Heart left ventricle (tissue), 16 donors: ENCODE data around the gene TIGD7. TPM values are rescaled to one million over a fixed set of nuclear protein-coding genes. Genes with fewer than 3 reads are reported as not detected.

ENCODE experiments used
- ATAC-seq, 4 donors: fragments of 200-7000 bp; cut with Tn5 transposase; one replicate each; pipeline ENCODE4 v1.9.1; 2020 to 2022; ENCODE audit warnings: moderate library complexity in 4 of 4, mild to moderate bottlenecking in 3 of 4, moderate number of reproducible peaks in 1 of 4
- DNase-seq, 5 donors: peaks; one replicate each; pipeline ENCODE4 v3.0.0-alpha.2; 2020
- H3K27ac ChIP-seq, 12 donors: fragments of 200-600 bp; sonication (generic) in 4 of 12; one replicate each; pipeline versions ENCODE4 v1.5.0 to v1.8.0; 2016 to 2022; ENCODE audit warnings: mild to moderate bottlenecking in 2 of 12
- H3K27me3 ChIP-seq, 9 donors: fragments of 200-600 bp; sonication (generic) in 2 of 9; one replicate each; pipeline versions ENCODE4 v1.5.1 to v1.8.0; 2016 to 2022; ENCODE audit warnings: mild to moderate bottlenecking in 3 of 9
- H3K36me3 ChIP-seq, 9 donors: fragments of 200-600 bp; sonication (generic) in 2 of 9; one replicate each; pipeline versions ENCODE4 v1.5.0 to v1.8.0; 2018 to 2022; ENCODE audit warnings: mild to moderate bottlenecking in 2 of 9
- H3K4me1 ChIP-seq, 12 donors: fragments of 200-600 bp; sonication (generic) in 4 of 12; one replicate each; pipeline versions ENCODE4 v1.5.0 to v1.8.0; 2016 to 2022; ENCODE audit warnings: mild to moderate bottlenecking in 3 of 12
- H3K4me3 ChIP-seq, 12 donors: fragments of 200-600 bp; sonication (generic) in 4 of 12; one replicate each; pipeline versions ENCODE4 v1.5.0 to v1.8.0; 2017 to 2022; ENCODE audit warnings: mild to moderate bottlenecking in 9 of 12, moderate library complexity in 4 of 12
- H3K9me3 ChIP-seq, 12 donors: fragments of 200-600 bp; sonication (generic) in 4 of 12; one replicate each; pipeline versions ENCODE4 v1.5.0 to v1.8.0; 2016 to 2022; ENCODE audit warnings: mild to moderate bottlenecking in 1 of 12
- POLR2A ChIP-seq, 2 donors: fragments of 450-650 bp; IDR thresholded peaks; one replicate each; pipeline ENCODE4 v1.6.1; 2017; ENCODE audit warnings: antibody characterized with exemption in 2 of 2, mild to moderate bottlenecking in 2 of 2, moderate library complexity in 2 of 2
- WGBS, 4 donors: extraction: QIAGEN DNeasy Blood & Tissue Kit in 2 of 4; methylation state at CpG; one replicate each; pipeline versions ENCODE4 v1.1.5 to v1.1.7; 2013 to 2018; 5-methylcytosine and 5-hydroxymethylcytosine counted together
- intact Hi-C, 10 donors: fragments of 100-400 bp; cut with DNase I; formaldehyde crosslinking; loops; one replicate each; pipeline versions ENCODE4 v1.11.1 to v1.14.2; 2022
- polyA plus RNA-seq, 2 donors: library from polyadenylated mRNA; stranded (reverse); fragments of 200-250 nt; gene quantifications; one replicate each; pipeline ENCODE4 v1.2.3, GENCODE V29; 2013
- total RNA-seq, 9 donors: library from RNA; depleted of rRNA in 2 of 9; stranded (reverse); fragments of >200 nt in 2 of 9; fragmentation: NEBNext Ultra II Directional in 3 of 9; extraction: Animal tissue kit (Norgen Biotek cat#: 25700) in 3 of 9; gene quantifications; one replicate each; pipeline versions ENCODE4 v1.1.0 to v1.2.4, GENCODE V29; 2016 to 2023
- TF ChIP-seq, protein P1 (sequence below), 12 donors: fragments of 200-600 bp; sonication (generic) in 4 of 12; IDR thresholded peaks; one replicate each; pipeline versions ENCODE4 v1.5.0 to v1.8.0; 2018 to 2022; ENCODE audit warnings: antibody characterized with exemption in 12 of 12, mild to moderate bottlenecking in 5 of 12
- donor health status: ischemic (EF 13 %, LVEDD 7.1; RV severe dilation, severe dysfunction).
- donor health status: healthy with polysubstance abuse.
- donor health status: DM: no; HTN: yes; CAD: no.
- donor health status: DM: no; HTN: no; CAD: no.
- donor health status: ischemic (EF 25% LVEDD 6.9; RV normal size, moderate dysfunction).
- donor health status: ischemic (EF 25% LVEDD 5.7; RV mildly dilated, moderate dysfunction).
- donor health status: healthy.
- donor health status: DM: yes; HTN: yes; CAD: no.
- donor health status: ischemic (EF 35%, LVEDD 5.7; RV mildly dilated, moderate dysfunction).
- donor health status: nonischemic (EF 11% LVEDD 7.7; RV severe dilation, severe dysfunction).
- donor health status: DM: yes; HTN: yes; CAD: no.
- donor health status: PGD.
- donor health status: ischemic (EF 29% LVEDD 5.4; RV normal size, mild dysfunction).
- donor health status: nonischemic (EF 23%, LVEDD 6.1; RV moderate dilation, normal function).

The TIGD7 gene
- total and polyA plus RNA-seq, 11 donors = 2.9 to 10.4 (median 7.4) TPM

DNA sequence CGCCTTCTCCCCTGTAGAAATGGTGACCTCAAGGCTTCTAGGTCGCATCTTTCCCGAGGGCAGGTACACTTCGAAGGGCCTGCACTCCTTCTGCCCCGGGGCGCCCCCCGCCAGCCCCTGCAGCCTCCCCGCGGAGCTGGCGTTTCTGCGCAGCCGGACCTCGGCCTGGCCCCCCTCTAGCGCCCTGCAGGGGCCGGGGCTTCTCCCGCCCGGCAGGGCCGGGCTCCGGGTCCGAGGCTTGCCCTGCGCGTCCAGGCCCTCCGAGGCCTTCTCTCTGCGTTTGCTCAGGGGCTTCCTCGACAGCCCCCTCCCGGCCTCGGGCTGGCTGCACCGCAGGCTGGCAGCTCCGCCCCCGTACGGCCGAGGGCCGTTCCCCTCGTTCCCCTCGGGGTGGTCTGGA lies 50.9 kb downstream of the TIGD7 start:
- intact Hi-C loops = no loop called here
- ATAC-seq (no peak), DNase-seq (no peak)
- TF ChIP-seq POLR2A (IDR thresholded peaks at IDR 0.05) = no peak
- TF ChIP-seq, protein P1, sequence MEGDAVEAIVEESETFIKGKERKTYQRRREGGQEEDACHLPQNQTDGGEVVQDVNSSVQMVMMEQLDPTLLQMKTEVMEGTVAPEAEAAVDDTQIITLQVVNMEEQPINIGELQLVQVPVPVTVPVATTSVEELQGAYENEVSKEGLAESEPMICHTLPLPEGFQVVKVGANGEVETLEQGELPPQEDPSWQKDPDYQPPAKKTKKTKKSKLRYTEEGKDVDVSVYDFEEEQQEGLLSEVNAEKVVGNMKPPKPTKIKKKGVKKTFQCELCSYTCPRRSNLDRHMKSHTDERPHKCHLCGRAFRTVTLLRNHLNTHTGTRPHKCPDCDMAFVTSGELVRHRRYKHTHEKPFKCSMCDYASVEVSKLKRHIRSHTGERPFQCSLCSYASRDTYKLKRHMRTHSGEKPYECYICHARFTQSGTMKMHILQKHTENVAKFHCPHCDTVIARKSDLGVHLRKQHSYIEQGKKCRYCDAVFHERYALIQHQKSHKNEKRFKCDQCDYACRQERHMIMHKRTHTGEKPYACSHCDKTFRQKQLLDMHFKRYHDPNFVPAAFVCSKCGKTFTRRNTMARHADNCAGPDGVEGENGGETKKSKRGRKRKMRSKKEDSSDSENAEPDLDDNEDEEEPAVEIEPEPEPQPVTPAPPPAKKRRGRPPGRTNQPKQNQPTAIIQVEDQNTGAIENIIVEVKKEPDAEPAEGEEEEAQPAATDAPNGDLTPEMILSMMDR (IDR thresholded peaks at IDR 0.05) = no peak
- Histone ChIP-seq H3K9me3 (no peaks in the 10 kb centered on the region), H3K27ac (no peak overlapping the region), H3K4me1 (peaks cover 0 to 23% (median 0%) of the 10 kb centered on the region in 12 donors), H3K36me3 (no peaks in the 10 kb centered on the region), H3K27me3 (peaks cover 0 to 20% (median 0%) of the 10 kb centered on the region in 9 donors), H3K4me3 (peak overlapping the region in 1 of 12 donors; percentile 5)
- 35 to 58% (median 41%) methylated on average over 28 to 35 of the region's 35 CpGs for WGBS, 4 donors

DNA sequence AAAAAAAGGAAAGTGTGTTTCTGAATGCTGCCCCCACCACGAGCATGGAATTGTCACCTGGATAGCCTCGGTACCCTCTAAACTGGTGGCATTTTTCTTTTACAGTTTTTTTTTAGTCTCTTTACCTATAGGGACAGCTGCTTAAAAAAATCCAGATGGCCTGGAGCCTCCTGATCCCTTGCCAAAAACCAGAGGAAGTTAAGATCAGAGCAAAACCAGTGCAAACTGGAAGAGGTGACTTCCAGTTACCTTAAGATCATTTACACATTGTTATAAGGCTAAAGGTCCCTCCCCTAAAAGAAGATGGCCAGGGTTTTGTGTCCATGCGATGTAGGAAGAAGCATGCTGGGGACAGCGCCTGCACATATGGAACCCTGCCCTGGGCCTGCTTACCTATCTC lies 52.3 kb downstream of the TIGD7 start:
- intact Hi-C loops = no loop called here
- Histone ChIP-seq H3K4me1 (peaks cover 0 to 14% (median 0%) of the 10 kb centered on the region in 12 donors), H3K36me3 (no peaks in the 10 kb centered on the region), H3K27me3 (peaks cover 0 to 20% (median 0%) of the 10 kb centered on the region in 9 donors), H3K9me3 (no peaks in the 10 kb centered on the region), H3K27ac (no peak overlapping the region), H3K4me3 (no peak overlapping the region)
- no peak for ATAC-seq
- DNase-seq = no peak
- 70 to 78% (median 77%) methylated on average over 4 of the region's 4 CpGs for WGBS, 4 donors
- TF ChIP-seq, protein P1 (IDR thresholded peaks at IDR 0.05) = no peak
- TF ChIP-seq POLR2A (IDR thresholded peaks at IDR 0.05) = no peak

DNA sequence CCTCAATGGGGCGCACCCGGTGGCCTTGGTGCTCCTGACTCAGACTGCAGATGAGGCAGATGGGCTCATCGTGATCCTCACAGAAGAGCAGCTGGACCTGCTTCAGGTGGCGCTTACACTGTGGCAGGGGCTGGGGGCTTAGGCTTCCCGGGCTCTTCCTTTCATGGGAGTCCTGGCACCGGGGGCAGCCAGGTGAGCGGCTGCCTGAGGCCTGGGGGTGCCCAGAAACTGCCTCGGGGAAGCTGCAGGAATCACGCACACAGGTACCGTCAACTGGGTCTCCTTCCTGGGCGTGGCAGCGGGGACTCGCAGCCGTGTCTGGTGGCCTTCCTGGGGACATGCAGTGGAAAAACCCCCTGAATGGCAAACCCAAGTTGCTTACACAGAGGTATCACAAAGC lies 55.8 kb downstream of the TIGD7 start:
- DNase-seq = no peak
- Histone ChIP-seq H3K4me3 (no peak overlapping the region), H3K9me3 (no peaks in the 10 kb centered on the region), H3K4me1 (no peaks in the 10 kb centered on the region), H3K27ac (no peak overlapping the region), H3K27me3 (peaks cover 0 to 4% (median 1%) of the 10 kb centered on the region in 9 donors), H3K36me3 (no peaks in the 10 kb centered on the region)
- intact Hi-C loops = no loop called here
- WGBS, 4 donors = 70 to 85% (median 81%) methylated on average over 2 to 14 of the region's 14 CpGs
- TF ChIP-seq POLR2A (IDR thresholded peaks at IDR 0.05) = no peak
- TF ChIP-seq, protein P1 (IDR thresholded peaks at IDR 0.05) = no peak
- no peak for ATAC-seq

DNA sequence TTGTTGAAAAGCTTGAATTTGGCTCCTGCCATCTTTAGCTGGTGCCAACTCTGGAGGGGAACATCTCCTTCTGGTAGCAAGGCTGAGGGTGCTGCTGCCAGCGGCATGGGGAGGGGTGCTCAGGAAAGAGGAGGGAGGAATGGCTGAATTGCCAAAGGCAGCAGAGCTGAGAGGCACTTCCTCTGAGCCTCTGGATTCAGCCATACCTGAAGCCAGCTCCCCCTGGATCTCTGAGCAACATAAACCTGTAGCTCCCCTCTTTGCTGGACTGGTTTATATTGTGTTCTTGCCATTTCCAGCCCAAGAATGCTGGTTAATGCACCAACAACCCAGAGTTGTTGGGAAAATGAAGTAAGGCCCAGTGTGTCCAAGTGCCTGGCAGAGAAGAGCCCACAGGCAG lies 56.2 kb downstream of the TIGD7 start:
- no peak for TF ChIP-seq POLR2A (IDR thresholded peaks at IDR 0.05)
- TF ChIP-seq, protein P1 (IDR thresholded peaks at IDR 0.05) = no peak
- ATAC-seq (no peak), DNase-seq (no peak)
- WGBS, 4 donors = 45 to 80% (median 68%) methylated on average over 1 of the region's 1 CpG
- H3K4me3 ChIP-seq = no peak overlapping the region
- H3K27me3 ChIP-seq = peaks cover 0 to 4% (median 0%) of the 10 kb centered on the region in 9 donors
- H3K9me3 ChIP-seq = no peaks in the 10 kb centered on the region
- no peak overlapping the region for H3K27ac ChIP-seq
- H3K36me3 ChIP-seq = no peaks in the 10 kb centered on the region
- no peaks in the 10 kb centered on the region for H3K4me1 ChIP-seq
- intact Hi-C loops = no loop called here

Other genes starting within 250 kb of the TIGD7 start
- 100 to 1,000 TPM in 1 of 9 donors, 10 to 100 TPM in 8; 20.6 to 241 (median 48.9) TPM for gene IL32, start 239.8 kb downstream of the TIGD7 start, total RNA-seq
- 10 to 100 TPM; 60.2 to 63.4 TPM for gene IL32, start 239.8 kb downstream of the TIGD7 start, polyA plus RNA-seq
- gene ZSCAN10, start 206.1 kb downstream of the TIGD7 start, total RNA-seq = not detected
- not detected for gene ZSCAN10, start 206.1 kb downstream of the TIGD7 start, polyA plus RNA-seq
- 10 to 100 TPM in 2 of 9 donors, 1 to 10 TPM in 7; 7.4 to 19.8 (median 8.1) TPM for gene ZNF205, start 192.8 kb downstream of the TIGD7 start, total RNA-seq
- gene ZNF205, start 192.8 kb downstream of the TIGD7 start, polyA plus RNA-seq = 10 to 100 TPM; 13.9 to 17.0 TPM
- 10 to 100 TPM in 2 of 9 donors, 1 to 10 TPM in 7; 6.7 to 14.3 (median 8.2) TPM for gene ZNF213, start 170.4 kb downstream of the TIGD7 start, total RNA-seq
- 10 to 100 TPM in 1 of 2 donors, 1 to 10 TPM in 1; 8.7 to 14.2 TPM for gene ZNF213, start 170.4 kb downstream of the TIGD7 start, polyA plus RNA-seq
- not detected for gene OR1F1, start 117.2 kb downstream of the TIGD7 start, total RNA-seq
- not detected for gene OR1F1, start 117.2 kb downstream of the TIGD7 start, polyA plus RNA-seq
- gene ZNF200, start 70.3 kb downstream of the TIGD7 start, total RNA-seq = 1 to 10 TPM; 4.8 to 8.7 (median 6.5) TPM
- 1 to 10 TPM; 2.7 to 4.7 TPM for gene ZNF200, start 70.3 kb downstream of the TIGD7 start, polyA plus RNA-seq
- 1 to 10 TPM in 4 of 9 donors, under 1 TPM in 5; 0.39 to 4.3 (median 0.91) TPM for gene MEFV, start 48.8 kb downstream of the TIGD7 start, total RNA-seq
- under 1 TPM; 0.23 to 0.33 TPM for gene MEFV, start 48.8 kb downstream of the TIGD7 start, polyA plus RNA-seq
- 10 to 100 TPM in 4 of 9 donors, 1 to 10 TPM in 5; 6.4 to 18.7 (median 9.6) TPM for gene ZNF263, start 21.9 kb downstream of the TIGD7 start, total RNA-seq
- gene ZNF263, start 21.9 kb downstream of the TIGD7 start, polyA plus RNA-seq = 10 to 100 TPM in 1 of 2 donors, 1 to 10 TPM in 1; 5.3 to 16.6 TPM
- gene ZNF75A, start 67 bp upstream of the TIGD7 start, total RNA-seq = 10 to 100 TPM; 13.3 to 27.3 (median 18.1) TPM
- gene ZNF75A, start 67 bp upstream of the TIGD7 start, polyA plus RNA-seq = 10 to 100 TPM; 12.3 to 22.0 TPM
- gene OR2C1, start 50.5 kb upstream of the TIGD7 start, total RNA-seq = under 1 TPM in 1 of 9 donors, not detected in 8; 0.36 TPM
- gene OR2C1, start 50.5 kb upstream of the TIGD7 start, polyA plus RNA-seq = not detected
- gene ZSCAN32, start 95.6 kb upstream of the TIGD7 start, total RNA-seq = 1 to 10 TPM; 5.4 to 9.5 (median 7.5) TPM
- 1 to 10 TPM; 5.3 to 9.1 TPM for gene ZSCAN32, start 95.6 kb upstream of the TIGD7 start, polyA plus RNA-seq
- 10 to 100 TPM in 5 of 9 donors, 1 to 10 TPM in 4; 8.4 to 21.0 (median 10.6) TPM for gene ZNF174, start 95.8 kb upstream of the TIGD7 start, total RNA-seq
- 1 to 10 TPM; 7.9 to 8.1 TPM for gene ZNF174, start 95.8 kb upstream of the TIGD7 start, polyA plus RNA-seq
- 1 to 10 TPM; 1.5 to 3.3 (median 1.8) TPM for gene ZNF597, start 138.1 kb upstream of the TIGD7 start, total RNA-seq
- 1 to 10 TPM in 1 of 2 donors, under 1 TPM in 1; 0.65 to 1.4 TPM for gene ZNF597, start 138.1 kb upstream of the TIGD7 start, polyA plus RNA-seq
- 10 to 100 TPM; 30.3 to 61.9 (median 37.0) TPM for gene NAA60, start 138.2 kb upstream of the TIGD7 start, total RNA-seq
- gene NAA60, start 138.2 kb upstream of the TIGD7 start, polyA plus RNA-seq = 10 to 100 TPM; 38.6 to 39.1 TPM
- not detected for gene C16orf90, start 190.1 kb upstream of the TIGD7 start, total RNA-seq
- gene C16orf90, start 190.1 kb upstream of the TIGD7 start, polyA plus RNA-seq = not detected
- gene CLUAP1, start 195.6 kb upstream of the TIGD7 start, total RNA-seq = 10 to 100 TPM in 8 of 9 donors, 1 to 10 TPM in 1; 8.4 to 22.1 (median 15.7) TPM
- 10 to 100 TPM in 1 of 2 donors, 1 to 10 TPM in 1; 4.9 to 18.0 TPM for gene CLUAP1, start 195.6 kb upstream of the TIGD7 start, polyA plus RNA-seq